Muscle layer of duodenum (tissue), 2 donors: ENCODE measurements around the gene ERVV-1.

Experiments
- H3K27ac ChIP-seq: one replicate; pipeline ENCODE4 v1.7.0; 2013; ENCODE audit warnings: mild to moderate bottlenecking, low read length
- H3K27me3 ChIP-seq: one replicate; pipeline ENCODE4 v1.7.0; 2013; ENCODE audit warnings: low read depth, mild to moderate bottlenecking, control low read depth, low read length
- H3K36me3 ChIP-seq, 2 donors: one replicate each; pipeline ENCODE4 v1.7.0; 2013; ENCODE audit warnings: low read length in 2 of 2, control low read depth in 1 of 2, mild to moderate bottlenecking in 1 of 2; ENCODE audit not compliant: insufficient read depth in 2 of 2, control insufficient read depth in 1 of 2
- H3K4me1 ChIP-seq, 2 donors: one replicate each; pipeline ENCODE4 v1.7.0; 2013; ENCODE audit warnings: low read length in 2 of 2, mild to moderate bottlenecking in 2 of 2, control low read depth in 1 of 2, moderate library complexity in 1 of 2; ENCODE audit not compliant: insufficient read depth in 2 of 2, control insufficient read depth in 1 of 2
- H3K4me3 ChIP-seq, 2 donors: one replicate each; pipeline ENCODE4 v1.7.0; 2013; ENCODE audit warnings: low read length in 2 of 2, low read depth in 1 of 2, mild to moderate bottlenecking in 1 of 2
- H3K9me3 ChIP-seq, 2 donors: one replicate each; pipeline ENCODE4 v1.7.0; 2013; ENCODE audit warnings: low read length in 2 of 2, control low read depth in 1 of 2, mild to moderate bottlenecking in 1 of 2; ENCODE audit not compliant: control insufficient read depth in 1 of 2
- donor health status: healthy.

Gene ERVV-1

GRCh38 chr19:52995711-52996110 lies 18.0 kb upstream of the ERVV-1 start:
- H3K27ac ChIP-seq = no peak overlapping the region
- H3K4me1 ChIP-seq = peaks cover 0 to 8% of the 10 kb centered on the region in 2 donors
- H3K36me3 ChIP-seq = no peaks in the 10 kb centered on the region
- H3K4me3 ChIP-seq = no peak overlapping the region
- no peaks in the 10 kb centered on the region for H3K27me3 ChIP-seq
- peaks cover 0 to 2% of the 10 kb centered on the region in 2 donors for H3K9me3 ChIP-seq

DNA sequence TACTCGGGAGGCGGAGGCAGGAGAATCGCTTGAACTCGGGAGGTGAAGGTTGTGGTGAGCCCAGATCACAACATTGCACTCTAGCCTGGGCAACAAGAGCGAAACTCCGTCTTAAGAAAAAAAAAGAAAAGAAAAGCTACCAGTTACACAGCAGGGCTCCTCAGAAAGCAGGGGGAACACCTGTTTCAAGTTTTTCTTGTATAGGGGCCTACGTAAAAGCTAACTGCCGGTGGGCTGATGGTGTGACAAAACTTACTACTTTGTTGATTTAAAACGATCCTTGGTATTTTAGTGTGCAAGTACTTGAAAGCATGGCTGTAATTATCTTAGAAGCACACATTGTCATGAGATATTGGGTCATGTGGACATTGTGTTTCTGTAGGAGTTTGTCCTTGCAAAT lies 15.7 kb upstream of the ERVV-1 start:
- Histone ChIP-seq H3K36me3 (no peaks in the 10 kb centered on the region), H3K4me1 (no peaks in the 10 kb centered on the region), H3K4me3 (no peak overlapping the region), H3K27ac (no peak overlapping the region), H3K27me3 (no peaks in the 10 kb centered on the region), H3K9me3 (peaks cover 0 to 2% of the 10 kb centered on the region in 2 donors)

DNA sequence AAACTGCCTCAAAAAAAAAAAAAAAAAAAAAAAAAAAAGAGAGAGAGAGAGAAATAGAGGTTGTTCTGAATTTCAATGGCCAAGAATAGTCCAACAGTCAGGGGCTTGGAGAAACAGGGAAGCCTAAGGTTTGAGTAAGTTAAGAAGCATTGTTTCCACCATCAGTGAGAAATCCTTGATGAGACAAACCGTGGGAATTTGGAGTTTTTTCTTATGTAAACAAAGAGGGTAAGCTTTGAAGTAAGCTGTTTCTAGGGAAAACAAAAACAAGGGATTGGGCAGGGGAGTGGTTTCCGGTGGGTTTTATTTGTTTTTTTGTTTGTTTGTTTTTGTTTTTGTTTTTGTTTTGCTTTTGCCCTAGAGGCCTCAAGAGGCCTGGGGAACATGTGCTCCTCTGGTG lies 11.2 kb upstream of the ERVV-1 start:
- Histone ChIP-seq H3K27ac (no peak overlapping the region), H3K9me3 (no peaks in the 10 kb centered on the region), H3K4me1 (no peaks in the 10 kb centered on the region), H3K27me3 (no peaks in the 10 kb centered on the region), H3K4me3 (no peak overlapping the region), H3K36me3 (no peaks in the 10 kb centered on the region)

- H3K36me3 ChIP-seq = no peaks in the 10 kb centered on the region
- H3K9me3 ChIP-seq = no peaks in the 10 kb centered on the region
- H3K27ac ChIP-seq = no peak overlapping the region
- H3K4me1 ChIP-seq = no peaks in the 10 kb centered on the region
- H3K4me3 ChIP-seq = no peak overlapping the region
- H3K27me3 ChIP-seq = no peaks in the 10 kb centered on the region
Observed at GRCh38 chr19:53004242-53004641, 9.5 kb upstream of the ERVV-1 start.

GRCh38 chr19:53007200-53007599 lies 6.5 kb upstream of the ERVV-1 start:
- Histone ChIP-seq H3K4me1 (no peaks in the 10 kb centered on the region), H3K9me3 (no peaks in the 10 kb centered on the region), H3K4me3 (no peak overlapping the region), H3K27ac (no peak overlapping the region), H3K27me3 (no peaks in the 10 kb centered on the region), H3K36me3 (no peaks in the 10 kb centered on the region)

DNA sequence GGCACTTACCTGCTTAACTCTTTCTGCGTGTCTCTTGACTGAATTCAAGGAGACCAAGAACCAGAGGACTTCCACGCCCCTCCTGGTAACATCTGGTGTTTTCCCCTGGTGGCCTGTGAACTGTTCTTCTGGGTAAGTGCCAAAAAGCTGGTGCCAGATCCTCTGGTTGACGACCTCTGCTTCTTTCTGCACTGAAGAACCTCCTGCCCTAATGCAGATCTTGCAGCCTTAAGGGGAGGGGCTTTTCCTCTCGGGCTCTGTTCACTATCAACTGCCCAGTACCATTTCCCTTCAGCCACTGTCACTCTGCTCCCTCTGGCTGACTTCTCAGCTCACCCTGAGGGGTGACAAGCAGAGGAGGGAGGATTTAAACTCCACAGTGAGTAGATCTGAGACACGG lies 6.1 kb upstream of the ERVV-1 start:
- Histone ChIP-seq H3K4me1 (no peaks in the 10 kb centered on the region), H3K27ac (no peak overlapping the region), H3K4me3 (no peak overlapping the region), H3K27me3 (no peaks in the 10 kb centered on the region), H3K9me3 (no peaks in the 10 kb centered on the region), H3K36me3 (no peaks in the 10 kb centered on the region)

DNA sequence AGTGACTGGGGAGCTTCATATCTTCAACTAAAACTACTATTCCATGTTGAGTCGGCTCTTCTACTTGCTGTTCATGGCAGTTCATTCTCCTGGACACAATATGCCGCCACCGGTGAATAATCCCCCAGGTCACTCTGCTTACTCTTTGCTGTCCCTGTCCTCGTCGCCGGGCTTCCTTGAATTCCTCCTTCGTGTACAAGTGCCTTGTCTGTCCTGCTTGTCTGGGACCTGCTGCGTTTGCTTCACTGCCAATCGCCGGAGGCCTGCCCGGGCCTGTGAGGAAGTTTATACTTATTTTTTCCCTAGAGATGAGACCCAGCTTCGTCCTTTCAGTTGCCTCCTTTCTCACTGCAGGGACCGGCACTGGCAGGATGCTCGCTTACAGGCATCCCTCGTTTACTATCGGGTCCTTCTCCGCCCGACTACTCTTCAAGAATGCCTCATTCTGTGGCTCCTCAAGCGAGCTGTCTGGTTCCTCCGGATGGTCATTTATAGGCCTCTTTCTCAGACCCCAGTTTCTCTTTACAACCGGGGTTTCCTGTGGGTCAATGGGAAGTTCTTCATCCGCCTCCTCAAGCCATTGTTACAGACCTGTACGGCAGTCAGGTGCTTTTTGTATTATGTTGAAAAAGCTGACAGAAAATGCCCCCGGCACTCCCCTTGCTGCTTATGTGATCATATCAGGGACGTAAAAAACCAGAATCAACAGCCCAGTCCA lies 5.5 kb upstream of the ERVV-1 start:
- Histone ChIP-seq H3K36me3 (no peaks in the 10 kb centered on the region), H3K27ac (no peak overlapping the region), H3K9me3 (no peaks in the 10 kb centered on the region), H3K4me1 (no peaks in the 10 kb centered on the region), H3K27me3 (no peaks in the 10 kb centered on the region), H3K4me3 (no peak overlapping the region)

DNA sequence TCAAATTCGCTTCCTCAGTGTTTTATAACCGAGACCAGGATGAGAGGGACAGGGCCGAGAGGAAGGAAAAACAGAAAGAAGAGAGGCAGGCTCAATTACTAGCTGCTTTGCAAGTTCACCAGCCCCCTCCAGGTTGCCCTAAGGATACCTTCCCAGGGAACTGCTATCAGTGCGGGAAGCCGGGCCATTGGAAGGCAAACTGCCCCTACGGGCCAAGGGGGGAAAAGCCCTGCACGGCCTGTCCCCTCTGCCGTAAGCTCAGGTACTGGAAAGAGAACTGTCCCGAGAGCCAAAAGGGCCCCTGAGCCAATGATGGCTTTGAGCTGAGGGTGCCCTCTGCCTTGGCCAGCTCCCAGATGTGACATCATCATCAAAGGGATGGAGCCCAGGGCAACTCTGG lies 3.2 kb upstream of the ERVV-1 start:
- no peaks in the 10 kb centered on the region for H3K9me3 ChIP-seq
- H3K36me3 ChIP-seq = no peaks in the 10 kb centered on the region
- no peaks in the 10 kb centered on the region for H3K4me1 ChIP-seq
- no peak overlapping the region for H3K27ac ChIP-seq
- H3K4me3 ChIP-seq = no peak overlapping the region
- no peaks in the 10 kb centered on the region for H3K27me3 ChIP-seq

DNA sequence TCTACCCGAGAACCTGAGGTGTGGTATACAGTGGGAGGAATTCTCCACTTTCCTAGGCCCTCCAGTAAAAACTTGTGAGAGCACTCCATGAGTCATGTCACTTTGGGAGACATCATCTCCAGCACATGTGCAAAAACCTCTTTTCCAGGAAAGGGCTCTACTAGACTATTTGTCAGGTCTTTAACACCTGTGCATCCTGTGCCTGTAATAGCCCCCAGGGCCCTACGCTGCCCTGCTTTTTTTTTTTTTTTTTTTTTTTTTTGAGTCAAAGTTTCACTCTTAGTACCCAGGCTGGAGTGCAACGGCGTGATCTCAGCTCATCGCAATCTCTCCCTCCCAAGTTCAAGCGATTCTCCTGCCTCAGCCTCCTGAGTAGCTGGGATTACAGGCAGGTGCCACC lies 1.7 kb upstream of the ERVV-1 start:
- no peak overlapping the region for H3K27ac ChIP-seq

DNA sequence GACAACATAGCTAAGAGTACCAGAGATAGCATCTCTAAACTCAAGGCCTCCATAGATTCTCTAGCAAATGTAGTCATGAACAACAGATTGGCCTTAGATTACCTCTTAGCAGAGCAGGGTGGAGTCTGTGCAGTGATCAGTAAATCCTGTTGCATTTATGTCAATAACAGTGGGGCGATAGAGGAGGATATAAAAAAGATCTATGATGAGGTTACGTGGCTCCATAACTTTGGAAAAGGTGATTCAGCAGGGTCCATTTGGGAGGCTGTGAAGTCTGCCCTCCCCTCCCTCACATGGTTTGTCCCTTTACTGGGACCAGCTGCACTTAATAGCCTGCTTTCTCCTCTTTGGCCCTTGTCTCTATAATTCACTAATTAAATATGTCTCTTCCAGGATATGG lies 1.4 kb downstream of the ERVV-1 start:
- Histone ChIP-seq H3K4me3 (no peak overlapping the region), H3K4me1 (no peaks in the 10 kb centered on the region), H3K27me3 (no peaks in the 10 kb centered on the region), H3K9me3 (no peaks in the 10 kb centered on the region), H3K36me3 (no peaks in the 10 kb centered on the region), H3K27ac (no peak overlapping the region)

More for the DNA sequence above, 1.7 kb upstream of the ERVV-1 start:
- no peaks in the 10 kb centered on the region for H3K36me3 ChIP-seq
- no peaks in the 10 kb centered on the region for H3K27me3 ChIP-seq
- no peaks in the 10 kb centered on the region for H3K4me1 ChIP-seq
- no peaks in the 10 kb centered on the region for H3K9me3 ChIP-seq
- no peak overlapping the region for H3K4me3 ChIP-seq

- no peaks in the 10 kb centered on the region for H3K9me3 ChIP-seq
- H3K4me1 ChIP-seq = no peaks in the 10 kb centered on the region
- no peaks in the 10 kb centered on the region for H3K36me3 ChIP-seq
- H3K27me3 ChIP-seq = no peaks in the 10 kb centered on the region
- H3K27ac ChIP-seq = no peak overlapping the region
- H3K4me3 ChIP-seq = no peak overlapping the region
Observed at GRCh38 chr19:53015730-53016129, 2.0 kb downstream of the ERVV-1 start.

DNA sequence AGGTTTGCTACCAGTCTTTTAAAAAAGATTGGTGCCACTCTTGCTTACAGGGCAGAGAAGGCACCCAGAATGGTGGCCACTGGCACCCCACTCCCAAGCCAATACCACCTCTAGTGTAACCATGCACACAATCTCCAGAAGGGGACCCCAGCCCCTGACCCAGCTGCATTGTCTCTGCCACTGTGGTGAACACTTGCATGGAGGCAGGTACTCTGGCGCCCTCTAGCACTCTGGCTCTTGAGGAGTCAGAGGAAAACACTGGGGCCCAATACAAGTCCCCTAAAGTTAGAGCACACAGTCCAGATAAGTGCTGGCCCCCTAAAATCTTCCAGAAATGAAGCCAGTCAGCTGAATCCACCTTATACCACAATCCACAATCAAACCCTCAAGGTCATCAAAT lies 6.0 kb downstream of the ERVV-1 start:
- Histone ChIP-seq H3K36me3 (no peaks in the 10 kb centered on the region), H3K4me3 (no peak overlapping the region), H3K27ac (no peak overlapping the region), H3K9me3 (no peaks in the 10 kb centered on the region), H3K4me1 (no peaks in the 10 kb centered on the region), H3K27me3 (no peaks in the 10 kb centered on the region)
